COLO668 (cell line): ENCODE data around the gene GARIN5B.

Experiments
- DNase-seq: peaks from one replicate; lab custom pipeline; 2025; ENCODE audit not compliant: unreplicated experiment; lab: John Stamatoyannopoulos, UW

Gene GARIN5B

GRCh38 chr19:55389386-55390317 lies 26.6 kb upstream of the GARIN5B start:
- DNase-seq: no peak

- DNase-seq: no peak
Measured at GRCh38 chr19:55387736-55388497, 24.9 kb upstream of the GARIN5B start.

- no peak for DNase-seq
Measured at GRCh38 chr19:55386493-55386971, 23.5 kb upstream of the GARIN5B start.

GRCh38 chr19:55385724-55386492 lies 22.8 kb upstream of the GARIN5B start, which contains the start of gene RPL28:
RPL28 (plus strand) TSS chr19:55385932; CDS start chr19:55386358, 426 bp downstream.
- peak; percentile 97 for DNase-seq

DNA sequence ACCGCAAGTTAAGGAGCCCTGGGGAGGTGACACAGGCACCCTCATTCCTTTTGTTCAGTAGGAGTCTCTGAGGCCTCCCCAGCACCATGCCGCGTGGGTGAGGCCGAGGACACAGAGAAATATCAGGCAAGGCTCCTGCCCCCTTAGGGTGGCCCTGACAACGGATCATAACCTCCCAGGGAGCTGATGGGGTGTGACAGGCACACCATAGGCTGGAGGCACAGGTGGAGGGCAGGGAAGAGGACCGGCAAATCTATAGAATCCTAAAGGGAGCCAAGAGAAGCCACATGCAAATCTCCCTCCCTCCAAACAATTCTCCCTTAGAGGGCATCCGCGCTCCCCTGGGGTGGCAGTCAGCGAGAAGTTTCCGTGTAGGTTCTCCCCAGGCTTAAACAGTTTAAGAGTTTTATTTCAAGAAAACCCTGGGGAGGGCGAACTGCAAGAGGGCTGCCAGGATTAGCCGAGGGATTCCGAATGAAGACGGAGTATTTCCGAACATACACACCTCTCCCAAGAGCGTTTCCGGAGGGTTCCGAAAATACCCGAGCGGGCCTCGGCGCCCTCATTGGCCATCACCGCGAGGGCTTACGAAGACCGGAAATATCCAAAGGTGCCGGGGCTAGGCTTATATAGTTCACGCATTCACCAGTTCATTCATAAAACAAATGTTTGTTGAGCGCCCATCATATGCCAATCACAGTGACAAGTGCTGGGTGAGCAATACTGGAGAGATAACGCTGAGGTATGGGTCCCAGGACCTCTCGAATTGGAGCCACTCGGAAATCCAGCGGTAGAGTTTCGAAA lies 22.1 kb upstream of the GARIN5B start:
- DNase-seq: peak; percentile 96

- peak; percentile 82 for DNase-seq
Measured at GRCh38 chr19:55384131-55384919, 21.3 kb upstream of the GARIN5B start, which contains the start of gene TMEM238. TMEM238 (minus strand) TSS chr19:55384292; CDS start chr19:55384259, 33 bp downstream.

GRCh38 chr19:55383279-55384130 lies 20.4 kb upstream of the GARIN5B start:
- DNase-seq: peak; percentile 84

- DNase-seq: no peak
Measured at GRCh38 chr19:55382522-55383054, 19.5 kb upstream of the GARIN5B start.

DNA sequence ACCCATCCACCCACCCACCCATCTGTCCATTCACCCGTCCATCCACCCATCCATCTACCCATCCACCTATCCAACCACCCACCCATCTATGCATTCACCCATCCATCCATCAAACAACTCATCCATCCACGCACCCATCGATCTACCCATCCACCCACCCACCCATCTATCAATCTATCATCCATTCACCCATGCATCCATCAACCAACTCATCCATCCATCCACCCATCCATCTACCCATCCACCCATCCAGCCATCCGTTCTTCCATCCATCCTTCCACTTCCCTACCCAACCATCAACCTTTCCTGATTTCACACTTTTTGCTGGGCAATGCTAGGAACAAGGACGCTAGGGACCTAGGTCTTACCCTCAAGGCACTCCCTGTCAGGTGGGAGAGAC lies 19.0 kb upstream of the GARIN5B start:
- no peak for DNase-seq

- no peak for DNase-seq
Measured at GRCh38 chr19:55379174-55379573, 16.1 kb upstream of the GARIN5B start.

- no peak for DNase-seq
Measured at GRCh38 chr19:55377356-55378131, 14.5 kb upstream of the GARIN5B start.

DNA sequence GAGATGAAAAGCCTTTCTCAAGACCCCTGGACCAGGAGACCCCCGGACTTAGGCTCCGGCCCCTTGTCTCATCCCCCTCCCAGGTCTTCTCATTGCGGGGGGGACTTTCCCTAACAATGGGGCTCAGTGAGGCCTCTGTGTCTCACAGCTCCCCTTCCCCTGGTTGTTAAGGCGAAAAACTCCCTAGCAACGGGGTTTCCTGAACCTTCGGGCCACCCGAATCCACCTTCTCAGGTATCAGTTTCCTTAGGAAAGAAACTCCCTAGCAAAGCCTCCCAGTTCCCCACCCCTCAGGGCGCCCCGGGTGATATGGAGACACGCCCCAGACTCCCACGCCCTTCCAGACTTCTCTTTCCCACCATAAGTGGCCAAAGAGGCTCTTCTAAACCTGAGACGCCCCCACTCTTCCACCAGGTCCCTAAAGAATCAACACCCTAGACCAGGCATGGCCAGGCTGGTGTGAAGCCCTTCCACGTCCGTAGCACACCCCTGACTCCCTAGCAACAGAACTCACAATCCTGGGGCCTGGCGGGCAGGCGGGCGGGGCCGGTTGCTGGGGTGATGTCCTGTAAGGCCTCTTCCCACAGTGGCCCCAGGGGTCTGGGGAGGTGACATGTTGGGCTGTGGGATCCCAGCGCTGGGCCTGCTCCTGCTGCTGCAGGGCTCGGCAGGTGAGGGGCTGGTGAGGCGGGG lies 13.3 kb upstream of the GARIN5B start, which contains the start of gene TMEM190:
TSS of gene TMEM190 (plus strand) at position 586 of the 693 bp plus-strand sequence. CDS start at position 614, 28 bp downstream.
- DNase-seq: peak; percentile 43

- DNase-seq: peak; percentile 12
Measured at GRCh38 chr19:55373993-55374757, 11.1 kb upstream of the GARIN5B start.

GRCh38 chr19:55373306-55373992 lies 10.4 kb upstream of the GARIN5B start:
- DNase-seq: no peak
